ENCODE measurements around the gene GM2A. TPM values are rescaled to one million over a fixed set of nuclear protein-coding genes. Genes with fewer than 3 reads are reported as not detected.
A peak's percentile ranks its signal among the peaks of the same experiment; 100 is the strongest.

GM2A gene
- polyA plus RNA-seq, 3 donors, result 22.2 to 57.9 (median 28.0) TPM

DNA sequence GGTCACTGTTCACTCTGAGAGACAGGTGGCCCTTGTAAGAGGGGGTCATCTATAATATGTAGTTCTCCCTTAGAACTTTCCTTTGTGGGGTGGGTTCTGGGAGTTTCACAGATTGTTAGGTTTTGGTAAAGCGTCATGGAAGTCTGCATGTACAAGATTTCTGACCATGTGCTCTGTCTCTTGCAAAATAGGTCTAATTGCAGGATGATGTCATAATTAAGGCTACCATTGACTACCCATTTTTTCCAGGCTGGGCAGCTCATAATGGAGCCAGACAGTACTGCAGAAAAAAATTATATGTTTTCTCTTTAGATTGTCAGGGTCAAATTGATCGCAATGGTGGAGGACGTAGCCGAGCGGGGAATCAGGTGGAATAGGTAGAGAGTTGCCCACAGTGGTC, 3.7 kb upstream of the GM2A start:
- Histone ChIP-seq H3K36me3 (replicated peaks in 1 of 2; ENCODE audit: control insufficient read depth in 1 of 2, insufficient read depth in 2 of 2, low read length in 2 of 2) (no peaks in the 10 kb centered on the region), H3K9me3 (replicated peaks in 1 of 2; ENCODE audit: control insufficient read depth in 1 of 2, insufficient read depth in 1 of 2, low read length in 2 of 2) (no peaks in the 10 kb centered on the region), H3K4me1 (ENCODE audit: control insufficient read depth in 1 of 2, insufficient read depth in 2 of 2, low read length in 2 of 2) (peaks cover 23 to 44% of the 10 kb centered on the region in 2 donors), H3K4me2 (replicated peaks; ENCODE audit: extremely low read depth, low read length, poor library complexity, severe bottlenecking) (no peak overlapping the region), H4K20me1 (ENCODE audit: insufficient read depth, low read length) (no peaks in the 10 kb centered on the region), H3K27ac (ENCODE audit: low read depth in 1 of 2, low read length in 2 of 2) (no peak overlapping the region), H3K9ac (ENCODE audit: insufficient read depth, low read length, poor library complexity, severe bottlenecking) (no peak overlapping the region), H3K27me3 (ENCODE audit: control insufficient read depth in 2 of 2, insufficient read depth in 2 of 2, low read length in 2 of 2) (no peaks in the 10 kb centered on the region), H3K79me2 (ENCODE audit: insufficient read depth, low read length) (peaks cover 14% of the 10 kb centered on the region), H2AFZ (ENCODE audit: insufficient read depth, low read depth, low read length, poor library complexity, severe bottlenecking) (no peak overlapping the region), H3K4me3 (replicated peaks in 1 of 3; ENCODE audit: low read depth in 2 of 3, low read length in 3 of 3) (no peak overlapping the region)
- intact Hi-C loops (cut with micrococcal nuclease), result loop anchor here in 1 of 2 donors (10.0 kb wide), 1 partner anchor 194 kb away; no protein-coding TSS in a partner anchor
- Mint-ChIP-seq H3K36me3 (no peaks in the 10 kb centered on the region), H3K27me3 (ENCODE audit: low read depth in 3 of 3) (peaks cover 0 to 4% (median 2%) of the 10 kb centered on the region in 3 donors), H3K4me3 (no peak overlapping the region), H3K9me3 (no peaks in the 10 kb centered on the region), H3K4me1 (peaks cover 33% of the 10 kb centered on the region), H3K27ac (peak overlapping the region in 4 of 7 donors; percentile 26 to 58 (median 42))
- DNase-seq, result peak; percentile 45 to 58 (median 49)
- 78% methylated on average over 4 of the region's 5 CpGs for WGBS (ENCODE audit: insufficient coverage)
- TF ChIP-seq CTCF (IDR thresholded peaks at IDR 0.05), result no peak

DNA sequence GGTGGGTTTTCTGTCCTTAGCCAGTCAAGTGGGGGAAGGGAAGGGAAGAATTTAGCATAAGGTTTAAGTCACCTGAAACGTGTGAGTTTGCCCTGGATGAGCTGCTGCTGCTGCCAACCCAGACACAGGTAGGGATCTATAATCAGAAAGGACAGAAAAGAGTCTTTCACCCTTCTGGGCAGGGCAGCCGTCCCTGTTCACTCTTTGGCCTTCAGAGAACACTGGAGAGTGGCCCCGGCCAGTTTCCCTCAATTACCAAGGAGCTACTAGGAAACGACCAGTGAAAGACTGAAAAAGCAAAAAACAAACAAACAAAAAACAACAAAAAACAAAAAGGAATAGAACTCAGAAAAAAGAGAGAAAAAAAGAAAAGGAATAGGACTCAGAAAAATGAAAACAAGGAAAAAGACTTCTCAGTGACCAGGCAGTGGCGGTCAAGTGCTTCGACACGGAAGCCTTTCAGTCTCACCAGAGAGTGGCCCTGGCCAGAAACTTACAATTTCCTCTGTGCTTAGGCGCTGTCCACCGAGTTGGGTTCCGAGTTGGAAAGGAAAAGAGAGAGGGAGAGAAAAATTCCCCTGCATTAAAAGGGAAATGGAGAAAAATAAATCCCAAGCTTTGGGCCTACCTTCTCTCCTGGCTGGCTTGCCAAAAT, 2.5 kb upstream of the GM2A start:
- peaks cover 30 to 48% of the 10 kb centered on the region in 2 donors for H3K4me1 ChIP-seq (ENCODE audit: control insufficient read depth in 1 of 2, insufficient read depth in 2 of 2, low read length in 2 of 2)

More for the DNA sequence above, 2.5 kb upstream of the GM2A start:
- Mint-ChIP-seq H3K27ac (peak overlapping the region in 2 of 7 donors; percentile 5 to 59), H3K4me1 (peaks cover 40% of the 10 kb centered on the region), H3K36me3 (peaks cover 0 to under 1% of the 10 kb centered on the region in 2 donors), H3K4me3 (no peak overlapping the region), H3K27me3 (ENCODE audit: low read depth in 3 of 3) (peaks cover 0 to 4% (median 2%) of the 10 kb centered on the region in 3 donors), H3K9me3 (no peaks in the 10 kb centered on the region)
- no peaks in the 10 kb centered on the region for H3K9me3 ChIP-seq (replicated peaks in 1 of 2; ENCODE audit: control insufficient read depth in 1 of 2, insufficient read depth in 1 of 2, low read length in 2 of 2)
- H3K27me3 ChIP-seq (ENCODE audit: control insufficient read depth in 2 of 2, insufficient read depth in 2 of 2, low read length in 2 of 2), result no peaks in the 10 kb centered on the region
- H2AFZ ChIP-seq (ENCODE audit: insufficient read depth, low read depth, low read length, poor library complexity, severe bottlenecking), result no peak overlapping the region
- H3K79me2 ChIP-seq (ENCODE audit: insufficient read depth, low read length), result peaks cover 26% of the 10 kb centered on the region
- no peak for TF ChIP-seq CTCF (IDR thresholded peaks at IDR 0.05)
- H3K9ac ChIP-seq (ENCODE audit: insufficient read depth, low read length, poor library complexity, severe bottlenecking), result no peak overlapping the region
- H3K4me2 ChIP-seq (replicated peaks; ENCODE audit: extremely low read depth, low read length, poor library complexity, severe bottlenecking), result no peak overlapping the region
- H3K4me3 ChIP-seq (replicated peaks in 1 of 3; ENCODE audit: low read depth in 2 of 3, low read length in 3 of 3), result no peak overlapping the region
- H3K27ac ChIP-seq (ENCODE audit: low read depth in 1 of 2, low read length in 2 of 2), result no peak overlapping the region
- no peak for DNase-seq
- WGBS (ENCODE audit: insufficient coverage), result 100% methylated on average over 3 of the region's 10 CpGs
- H4K20me1 ChIP-seq (ENCODE audit: insufficient read depth, low read length), result no peaks in the 10 kb centered on the region
- intact Hi-C loops (cut with micrococcal nuclease), result loop anchor here in 1 of 2 donors (5.0 to 10.0 kb wide), 2 partner anchors 33 to 196 kb away; no protein-coding TSS in a partner anchor
- no peaks in the 10 kb centered on the region for H3K36me3 ChIP-seq (replicated peaks in 1 of 2; ENCODE audit: control insufficient read depth in 1 of 2, insufficient read depth in 2 of 2, low read length in 2 of 2)
